GM12892 (cell line): ENCODE data around the gene AKAP10.

Experiments used
- POLR2A ChIP-seq: IDR thresholded peaks from 2 replicates; pipeline ENCODE4 v1.6.1; 2011; ENCODE audit warnings: low read depth, low read length, control low read depth
- POLR2AphosphoS5 ChIP-seq: IDR thresholded peaks from 2 replicates; pipeline ENCODE4 v1.6.1; 2011; ENCODE audit warnings: low read depth, low read length, control low read depth
- TAF1 ChIP-seq: IDR thresholded peaks from 2 replicates; pipeline ENCODE4 v1.6.1; 2011; ENCODE audit warnings: low read depth, mild to moderate bottlenecking, control low read depth, low read length, borderline replicate concordance

DNA sequence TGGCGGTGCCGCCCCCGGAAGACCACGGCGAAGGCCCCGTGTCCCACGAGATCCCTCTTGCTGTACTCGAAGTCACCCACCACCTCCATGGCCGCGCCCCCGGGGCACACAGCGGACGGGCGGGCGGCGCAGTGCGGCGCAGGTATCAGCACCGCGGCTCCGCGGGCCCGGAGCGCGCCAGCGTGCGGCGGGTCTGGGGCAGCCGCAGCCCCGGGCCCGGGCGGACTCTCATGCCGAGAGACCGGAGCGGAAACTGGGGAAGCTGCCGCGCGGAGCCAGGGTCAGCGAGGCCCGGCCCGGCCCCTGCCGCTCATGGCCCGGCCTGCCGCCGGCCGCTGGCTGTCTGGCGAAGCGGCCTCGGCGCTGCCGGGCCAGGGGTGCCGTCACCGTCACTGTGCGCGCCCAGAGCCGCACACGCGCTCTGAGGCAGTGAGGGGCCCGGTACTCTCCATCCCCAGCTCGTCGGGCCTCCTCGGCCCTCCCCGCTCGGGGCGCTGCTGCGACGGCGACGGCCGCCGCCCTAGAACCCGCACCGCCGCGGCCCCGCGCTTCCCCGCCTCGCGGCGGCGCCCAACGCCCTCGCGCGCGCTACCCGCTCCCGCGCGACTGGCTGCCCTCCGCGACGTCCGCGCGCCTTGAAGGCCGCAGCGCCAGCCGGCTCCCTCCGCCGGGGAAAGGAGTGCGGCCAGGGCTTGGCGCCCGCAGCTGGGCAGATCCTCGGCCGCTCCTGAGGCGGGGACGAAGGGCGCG is 110.1 kb downstream of the AKAP10 start, which contains the start of gene ULK2:
- TF ChIP-seq POLR2A (peak; percentile 75; the same call in 1 of the 2 replicates), TAF1 (0 out of 2 replicates have a peak, but pooled peaks have one; percentile 16), POLR2AphosphoS5 (no peak)
